Putamen (tissue), 1 donor: ENCODE data around the gene RPS6KL1.

ENCODE experiments used
- DNase-seq: peaks from one replicate; pipeline ENCODE4 v3.0.0-alpha.2; 2016; ENCODE audit warnings: low spot score

The RPS6KL1 gene

DNA sequence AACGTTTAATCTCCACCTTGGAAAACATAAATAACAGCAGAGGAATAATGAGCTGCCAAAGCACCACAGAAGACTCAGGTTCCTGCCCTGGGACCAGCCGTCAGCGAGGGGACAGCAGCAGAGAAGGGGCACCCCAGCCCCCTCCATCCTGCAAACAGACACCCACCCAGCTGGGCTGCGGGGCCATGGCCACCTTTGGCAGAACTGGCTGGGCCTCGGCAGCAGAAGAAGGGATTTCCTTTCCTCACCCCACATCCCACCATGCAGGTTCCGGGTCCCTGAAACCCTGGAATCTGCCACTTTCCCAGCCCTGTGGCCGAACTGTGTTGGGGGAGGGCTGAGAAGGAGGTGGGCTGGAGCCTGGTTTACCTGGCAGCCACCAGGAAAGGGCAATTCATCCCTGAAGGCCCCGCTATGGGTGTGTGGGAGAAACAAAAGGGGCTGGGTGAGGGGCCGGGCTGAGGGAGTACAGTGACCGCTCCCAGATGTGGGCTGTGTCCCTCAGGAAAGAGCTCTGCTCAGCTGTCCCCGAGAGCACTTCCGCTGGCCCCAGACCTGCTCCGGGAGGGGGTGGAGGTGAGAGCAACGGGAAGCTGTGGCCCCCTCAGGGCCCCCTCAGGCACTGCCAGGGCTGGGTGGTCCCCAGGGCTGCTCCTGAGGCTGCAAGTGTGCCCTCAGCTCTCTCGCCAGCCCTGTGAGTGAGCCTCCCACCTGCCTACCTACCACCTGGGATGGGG is 28.6 kb upstream of the RPS6KL1 start:
- DNase-seq: no peak

- DNase-seq: no peak
These were observed 27.9 kb upstream of the RPS6KL1 start for GRCh38 chr14:74950795-74951442.

GRCh38 chr14:74949859-74950573 is 27.0 kb upstream of the RPS6KL1 start:
- no peak for DNase-seq

DNA sequence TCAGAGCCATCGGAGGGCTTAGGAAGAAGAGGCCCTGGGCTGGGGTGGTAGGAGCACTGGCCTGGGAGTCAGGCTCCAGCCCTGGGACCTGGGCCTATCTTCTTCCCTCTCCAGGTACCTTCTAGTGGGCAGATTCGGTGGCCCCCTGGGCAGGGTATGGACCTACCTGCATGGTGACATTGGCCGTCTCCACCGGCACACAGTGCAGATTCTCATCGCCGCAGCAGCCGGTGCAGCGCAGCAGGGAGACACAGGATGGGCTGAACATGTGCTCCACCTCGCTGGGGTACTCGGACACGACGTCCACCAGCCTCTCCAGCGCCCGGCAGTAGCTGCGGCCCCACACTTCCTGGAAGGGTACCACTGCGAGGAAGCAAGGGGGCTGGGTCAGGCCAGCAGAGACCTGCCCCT is 26.1 kb upstream of the RPS6KL1 start:
- no peak for DNase-seq

DNA sequence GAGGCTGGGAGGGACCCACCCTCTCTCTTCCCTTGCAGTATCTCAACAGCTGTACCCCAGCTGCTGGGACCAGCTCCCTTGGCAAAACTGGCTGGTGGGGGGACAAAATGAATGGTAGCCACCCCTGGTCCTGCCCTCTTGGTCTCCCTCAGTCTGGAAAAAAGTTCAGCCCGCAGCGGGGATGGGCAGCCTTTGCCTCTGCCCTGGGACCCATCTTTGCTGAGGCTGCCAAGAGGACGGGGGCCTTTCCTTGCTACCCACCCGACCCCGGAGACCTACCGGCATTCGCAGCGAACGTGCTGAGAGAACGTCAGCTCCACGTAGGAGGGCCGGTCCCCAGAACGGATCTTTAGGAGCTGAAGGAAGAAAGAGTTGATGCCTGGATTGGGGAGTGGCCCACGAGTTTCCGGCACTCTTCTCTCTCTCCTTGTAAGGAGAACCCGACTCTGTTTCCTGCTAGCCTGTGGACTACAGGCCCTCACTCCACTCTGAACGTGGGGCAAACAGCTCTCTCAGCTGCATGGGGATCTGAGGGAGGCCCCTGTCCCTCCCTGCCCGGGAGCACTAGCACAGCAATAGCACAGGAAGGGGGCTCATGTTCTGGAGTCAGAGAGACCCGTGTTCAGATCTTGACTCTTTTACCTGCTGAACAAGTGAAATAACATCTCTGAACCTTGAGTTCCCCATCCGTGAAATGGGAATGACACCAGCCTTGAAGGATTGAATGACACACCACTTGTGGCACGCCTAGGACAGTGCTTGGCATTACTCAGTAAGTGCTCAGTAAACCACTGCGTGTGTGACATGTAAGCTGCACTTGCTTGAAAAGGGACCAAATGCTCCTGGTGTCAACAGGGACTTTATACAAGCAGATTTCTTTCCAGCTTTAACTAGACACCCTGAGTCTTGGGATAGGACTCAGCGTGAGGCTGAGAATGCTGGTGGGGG is 25.4 kb upstream of the RPS6KL1 start:
- no peak for DNase-seq

DNA sequence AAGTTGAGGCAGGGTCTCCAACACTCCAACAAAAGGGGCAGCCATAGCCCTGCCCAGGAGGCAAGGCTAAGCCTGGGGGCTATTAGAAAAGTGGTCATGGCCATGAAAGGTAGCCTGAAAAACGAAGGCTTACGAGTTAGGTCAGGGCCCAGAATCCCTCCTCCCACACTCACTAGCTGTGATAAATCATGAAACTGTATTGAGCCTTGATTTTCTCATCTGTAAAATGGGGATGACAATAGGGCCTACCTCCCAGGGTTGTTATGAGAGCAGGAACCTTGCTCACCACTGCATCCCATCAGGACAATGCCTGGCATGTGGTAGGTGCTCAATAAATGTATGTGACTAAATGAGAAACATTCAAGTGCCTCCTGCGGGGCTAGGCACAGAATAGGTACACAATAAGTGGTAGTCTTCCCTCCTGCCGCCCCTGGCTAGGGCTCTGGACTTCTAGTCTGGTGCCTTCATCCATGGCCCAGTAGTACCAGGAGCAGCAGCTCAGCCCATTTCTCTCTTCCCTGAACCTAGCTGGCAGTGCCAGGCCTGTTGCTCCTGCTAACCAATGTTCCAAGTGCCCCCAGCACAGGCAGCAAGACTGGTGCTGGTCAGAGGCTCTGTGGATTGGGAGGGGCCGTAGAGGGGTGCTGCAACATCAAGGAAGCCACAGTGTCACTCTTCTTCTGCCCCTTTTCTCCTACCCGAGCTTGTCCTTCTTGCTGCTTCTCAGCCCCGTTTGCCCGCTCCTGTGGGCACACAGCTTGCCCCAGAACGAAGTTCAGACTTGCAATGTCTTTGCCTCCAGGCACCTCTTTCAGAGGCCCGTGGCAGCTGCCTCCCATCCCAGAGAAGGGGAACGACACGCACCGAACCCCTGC is 24.5 kb upstream of the RPS6KL1 start:
- DNase-seq: no peak

DNA sequence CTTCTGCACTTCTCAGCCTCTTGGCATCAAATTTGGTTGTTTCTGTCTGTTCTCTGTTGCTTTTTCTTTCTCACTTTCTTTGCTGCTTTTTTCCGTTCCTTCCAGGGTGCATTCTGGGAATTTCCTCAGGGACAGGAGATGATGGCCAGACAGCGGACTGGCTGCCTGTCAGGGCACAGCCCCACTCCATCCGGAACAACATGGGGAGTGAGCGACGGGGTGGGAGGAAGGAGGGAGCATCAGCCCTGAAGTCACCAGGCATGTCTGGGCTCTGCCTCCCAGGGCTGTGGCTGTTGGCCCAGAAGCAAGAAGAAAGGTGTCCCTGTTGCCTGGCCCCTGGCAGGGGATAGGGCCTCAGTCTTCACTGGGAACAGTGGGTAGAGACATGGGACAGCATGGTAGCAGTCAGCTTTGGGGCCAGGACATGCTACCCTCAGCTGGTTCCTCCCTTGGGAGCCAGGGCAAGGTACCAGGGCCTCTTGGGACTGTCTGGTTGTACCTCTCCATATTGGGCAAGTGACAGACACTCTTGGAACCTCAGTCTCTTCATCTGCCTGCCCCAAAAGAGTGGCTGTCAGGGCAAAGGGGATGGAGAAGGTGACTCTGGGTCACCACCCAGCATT is 23.7 kb upstream of the RPS6KL1 start:
- no peak for DNase-seq

DNA sequence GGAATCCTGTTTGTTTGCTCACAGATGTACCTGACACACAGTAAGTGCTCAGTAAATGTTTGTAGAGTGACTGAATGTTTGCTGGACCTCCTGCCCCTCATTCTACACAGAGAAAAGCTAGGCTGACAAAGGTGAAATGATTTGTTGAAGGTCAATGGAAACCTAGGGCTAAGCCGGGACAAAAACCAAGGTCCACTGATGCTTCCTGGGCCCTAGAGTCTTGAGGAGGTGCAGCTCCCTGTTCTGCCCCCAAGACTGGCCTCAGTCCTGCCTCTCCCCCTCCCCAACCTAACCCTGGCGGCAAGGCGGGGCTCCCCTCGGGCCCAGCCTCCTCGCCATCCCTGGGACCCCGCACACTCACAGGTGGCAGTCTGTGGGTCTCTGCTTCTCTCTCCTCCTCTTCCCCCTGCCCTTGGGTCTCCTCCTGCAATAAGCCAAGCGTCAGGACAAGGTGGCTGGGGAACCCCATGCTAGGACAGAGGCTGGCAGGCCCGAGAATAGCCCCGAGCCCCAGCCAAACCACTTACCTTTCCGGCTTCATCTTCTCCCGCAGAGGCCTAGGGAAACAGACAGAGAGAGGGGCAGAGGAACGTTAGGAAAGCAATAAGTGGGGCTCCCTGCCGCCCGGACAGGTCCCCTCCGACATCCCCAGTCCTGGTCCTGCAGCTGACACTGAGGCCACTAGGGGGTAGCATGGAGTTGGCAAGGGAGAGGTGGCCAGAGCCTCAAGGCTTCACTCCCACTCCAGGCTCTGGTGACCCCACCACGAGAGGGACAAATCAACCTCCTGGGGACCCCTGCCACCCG is 23.0 kb upstream of the RPS6KL1 start:
- DNase-seq: peak; percentile 64

DNA sequence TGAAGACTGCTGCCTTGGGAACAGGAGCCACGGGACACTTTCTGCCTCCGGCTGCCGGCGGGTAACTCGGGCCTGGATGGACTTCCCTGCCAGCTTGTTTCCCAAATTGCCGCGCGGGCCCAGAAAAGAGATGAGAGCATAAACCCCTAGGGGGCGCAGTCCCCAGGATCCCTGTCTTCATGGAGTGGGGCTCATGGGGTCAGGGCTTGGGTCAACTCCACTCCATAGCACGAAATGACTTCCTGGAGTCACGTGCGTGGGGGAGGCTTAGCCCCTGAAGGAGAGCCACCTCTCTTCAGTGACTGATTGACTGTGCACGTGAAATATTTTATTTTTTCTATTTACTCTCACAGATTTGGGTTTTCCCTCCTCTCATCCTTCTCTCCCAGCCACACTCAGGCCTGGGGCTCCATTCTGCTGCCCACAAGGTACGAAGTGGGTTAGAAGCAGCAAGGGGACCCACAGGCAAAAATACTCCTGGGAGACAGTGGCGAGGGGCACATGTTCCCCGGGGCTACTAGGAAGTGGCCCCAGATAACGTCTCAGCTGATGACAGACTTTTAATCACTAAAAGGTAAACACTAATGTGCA is 22.3 kb upstream of the RPS6KL1 start:
- no peak for DNase-seq

- no peak for DNase-seq
These were observed 19.5 kb upstream of the RPS6KL1 start for GRCh38 chr14:74942608-74943007.

DNA sequence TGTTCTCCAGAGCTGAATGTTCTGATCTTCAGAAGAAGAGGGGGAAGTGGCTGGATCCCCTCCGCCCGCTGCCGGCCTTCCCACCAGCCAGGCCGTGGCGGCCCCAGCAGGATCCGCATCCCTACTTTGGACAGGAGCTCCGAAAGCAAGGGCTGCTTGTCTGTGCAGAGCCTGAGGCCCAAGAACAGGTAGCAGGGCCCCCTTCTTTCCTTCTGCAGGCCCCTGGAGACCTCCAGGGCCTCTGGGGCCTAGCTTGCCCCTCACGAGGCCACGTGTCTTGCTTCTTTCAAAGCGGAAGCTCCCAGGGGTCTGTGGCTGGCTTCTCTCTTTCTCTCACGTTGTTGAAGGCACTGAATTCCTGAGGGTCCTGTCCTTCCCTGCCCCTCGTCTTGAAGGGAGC is 19.1 kb upstream of the RPS6KL1 start:
- no peak for DNase-seq

DNA sequence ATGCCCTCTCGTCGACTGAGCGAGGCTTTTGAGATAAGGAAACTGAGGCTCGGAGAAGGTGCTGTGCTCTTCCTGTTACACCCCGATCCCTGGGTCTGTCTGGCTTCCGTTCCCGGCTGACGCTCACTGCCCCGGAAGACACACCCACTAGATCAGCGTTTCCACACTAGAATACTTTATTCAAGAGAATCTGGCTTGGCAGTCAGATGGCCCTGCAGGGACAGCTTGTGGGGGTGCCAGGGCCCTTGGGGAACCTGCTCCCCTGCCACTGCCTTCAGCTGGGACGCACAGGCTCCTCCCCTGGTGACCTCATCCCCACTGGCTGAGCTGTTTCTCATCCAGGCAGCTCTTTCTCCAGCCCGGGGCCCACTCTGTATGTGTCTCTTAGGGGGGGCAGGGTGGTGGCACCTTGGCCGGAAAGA is 18.6 kb upstream of the RPS6KL1 start:
- DNase-seq: peak; percentile 83

- no peak for DNase-seq
These were observed 18.0 kb upstream of the RPS6KL1 start for GRCh38 chr14:74940956-74941565.

GRCh38 chr14:74938531-74939495 is 15.8 kb upstream of the RPS6KL1 start:
- DNase-seq: no peak

DNA sequence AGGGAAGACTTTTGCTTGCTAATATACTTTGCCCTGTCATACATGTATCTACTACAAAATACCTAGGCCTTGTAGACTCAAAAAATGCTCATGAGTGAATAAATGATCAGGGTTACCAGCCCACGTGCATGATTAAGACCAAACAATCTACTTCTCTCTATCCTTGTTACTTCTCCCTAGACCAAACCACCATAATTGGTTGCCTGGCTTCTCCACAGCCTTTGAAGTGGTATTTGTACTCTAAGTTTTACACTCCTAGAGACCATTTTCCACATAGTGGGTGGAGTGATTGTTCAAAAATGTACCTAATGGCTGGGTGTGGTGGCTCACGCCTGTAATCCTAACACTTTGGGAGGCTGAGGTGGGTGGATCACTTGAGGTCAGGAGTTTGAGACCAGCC is 14.1 kb upstream of the RPS6KL1 start:
- DNase-seq: no peak

DNA sequence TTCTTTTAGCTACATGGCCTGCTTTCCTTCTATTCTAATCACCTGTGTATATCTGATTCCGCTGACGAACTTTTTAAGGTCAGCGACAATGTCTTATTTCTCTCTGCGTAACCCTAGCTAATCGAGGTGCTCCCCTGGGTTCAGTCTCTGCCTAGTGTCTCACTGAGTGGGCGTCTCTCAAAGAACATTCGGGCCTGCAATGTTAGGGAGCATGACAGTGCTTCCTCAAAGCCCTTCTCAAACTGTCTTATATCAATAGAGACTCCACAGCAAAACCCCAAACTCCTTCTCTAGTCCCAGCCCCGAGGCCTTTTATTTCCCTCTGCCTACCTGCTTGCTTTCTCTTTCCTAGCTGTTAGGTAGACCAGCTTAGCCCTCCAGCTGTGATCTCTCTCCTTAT is 13.7 kb upstream of the RPS6KL1 start:
- DNase-seq: no peak

DNA sequence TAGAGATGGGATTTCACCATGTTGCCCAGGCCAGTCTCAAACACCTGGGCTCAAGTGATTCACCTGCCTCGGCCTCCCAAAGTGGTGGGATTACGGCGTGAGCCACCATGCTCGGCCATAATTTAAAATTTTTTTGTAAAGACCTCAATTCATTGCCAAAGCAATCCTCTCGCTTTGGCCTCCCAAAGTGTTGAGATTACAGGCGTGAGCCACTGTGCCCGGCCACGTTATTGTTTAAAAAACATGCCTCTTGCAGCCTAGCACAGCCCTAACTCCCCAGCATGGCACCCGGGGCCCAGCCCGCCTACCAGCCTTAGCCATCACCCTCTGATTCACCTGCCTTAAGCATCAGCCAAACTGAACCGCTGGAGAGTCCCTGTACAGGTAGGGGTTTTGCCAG is 13.1 kb upstream of the RPS6KL1 start:
- DNase-seq: no peak

DNA sequence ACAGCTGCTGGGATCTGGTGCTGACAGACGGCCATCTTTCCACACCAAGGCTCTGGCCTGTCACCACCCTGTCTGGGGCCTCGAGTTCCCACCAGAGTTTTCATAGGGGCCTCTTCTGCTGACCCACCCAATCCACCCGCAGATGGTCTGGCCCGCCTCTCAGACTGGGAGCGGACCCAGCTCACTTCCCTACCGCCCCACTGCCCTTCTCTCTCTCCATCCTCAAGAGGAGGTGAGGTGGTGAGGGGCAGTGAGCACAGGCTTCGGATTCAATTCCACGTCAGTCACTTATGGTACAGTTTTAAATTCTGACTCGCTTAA is 12.3 kb upstream of the RPS6KL1 start:
- DNase-seq: no peak
